Measurements from ENCODE around the gene RASEF.

The RASEF gene

DNA sequence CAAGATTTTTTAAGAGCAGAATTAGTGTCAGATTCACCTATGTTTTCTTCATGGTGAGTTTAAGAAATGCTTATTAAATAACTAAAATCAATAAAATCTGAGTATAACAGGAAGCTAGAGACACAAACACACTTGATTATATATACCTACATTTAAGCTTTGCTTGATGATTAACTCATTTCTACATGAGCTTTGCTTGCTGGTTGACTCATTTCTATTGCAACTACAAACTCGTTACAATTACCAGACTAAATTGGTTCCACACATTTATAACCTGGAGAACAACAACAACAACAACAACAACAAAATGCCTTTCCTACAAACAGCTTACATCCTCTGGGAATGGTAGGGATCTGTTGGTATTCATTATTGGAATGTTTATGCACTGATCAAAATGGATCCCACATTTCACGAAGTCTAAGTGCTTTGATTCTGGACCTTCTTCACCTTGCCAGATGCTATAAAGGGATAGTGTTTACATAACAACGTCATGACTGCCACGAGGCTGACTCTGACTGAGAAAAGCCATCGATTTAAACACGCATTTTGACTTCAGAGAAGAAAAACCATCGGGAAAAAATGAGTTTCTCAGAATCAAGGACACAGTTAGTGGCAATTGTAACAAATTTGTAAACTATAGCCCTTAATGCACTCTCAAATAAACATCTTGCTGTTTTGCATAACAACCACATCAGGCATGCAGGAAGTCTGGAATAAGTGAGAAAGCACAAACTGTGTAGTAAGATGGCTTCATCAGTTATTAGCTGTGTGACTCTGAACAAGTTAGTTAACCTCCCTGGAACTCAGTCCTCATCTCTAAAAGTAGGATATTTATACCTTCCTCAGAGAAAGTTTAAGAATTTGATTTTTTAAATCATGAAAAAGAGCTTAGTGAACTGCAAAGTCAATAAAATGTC lies 49.8 kb downstream of the RASEF start:
- no peak for DNase-seq (ENCODE audit: low read depth)

DNA sequence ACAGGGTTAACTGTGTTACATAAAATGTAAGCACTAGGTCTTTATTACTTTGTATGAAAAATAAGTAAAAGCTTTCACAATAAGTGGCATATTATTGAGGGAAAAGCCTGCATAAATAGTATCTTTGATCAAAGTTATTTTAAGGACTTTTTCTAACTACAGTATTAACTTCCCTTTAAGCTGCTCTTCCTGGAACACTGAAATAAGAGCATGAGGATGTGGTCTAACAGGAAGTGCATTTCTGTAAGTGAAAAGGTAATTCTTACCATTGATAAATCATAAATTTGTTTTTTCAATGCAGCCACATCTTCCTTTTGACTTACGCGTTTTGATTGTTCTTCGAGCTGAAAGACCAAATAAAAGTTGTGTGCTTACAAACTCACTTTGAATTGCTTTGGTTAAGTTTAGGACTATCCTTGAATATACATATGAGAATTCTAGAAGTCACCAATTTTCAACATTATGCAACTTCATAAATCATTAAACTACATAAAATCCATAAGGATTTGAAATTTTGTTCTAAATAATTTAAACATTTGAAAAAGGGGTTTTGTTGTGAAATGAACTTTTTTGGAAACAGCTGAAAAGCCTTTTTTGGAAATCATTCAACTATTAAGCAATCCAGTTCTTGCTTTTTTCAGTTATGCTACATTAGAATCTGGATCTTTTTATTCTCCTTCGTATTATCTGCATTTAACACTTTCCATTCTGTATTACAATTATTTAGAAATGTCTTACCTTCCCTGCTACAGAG lies 50.6 kb downstream of the RASEF start:
- no peak for DNase-seq (ENCODE audit: low read depth)

DNA sequence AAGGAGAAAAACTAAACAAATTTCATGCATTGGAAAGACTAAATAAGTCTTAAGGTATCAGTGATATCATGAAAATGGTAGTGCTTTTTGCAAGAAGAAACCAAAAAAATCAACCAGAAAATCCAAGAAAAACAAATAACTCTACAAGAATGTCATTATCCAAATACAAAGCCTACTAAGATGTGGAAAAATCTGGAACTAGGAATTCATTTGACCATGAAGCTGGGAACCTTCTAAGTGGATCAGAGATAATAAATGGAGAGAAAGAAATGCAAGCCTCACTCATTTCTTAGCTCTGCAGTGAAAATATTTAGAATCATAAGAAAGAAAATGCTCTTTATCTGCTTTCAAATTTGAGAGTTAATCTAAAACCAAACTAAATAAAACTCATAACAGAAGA lies 51.3 kb downstream of the RASEF start:
- no peak for DNase-seq (ENCODE audit: low read depth)

DNA sequence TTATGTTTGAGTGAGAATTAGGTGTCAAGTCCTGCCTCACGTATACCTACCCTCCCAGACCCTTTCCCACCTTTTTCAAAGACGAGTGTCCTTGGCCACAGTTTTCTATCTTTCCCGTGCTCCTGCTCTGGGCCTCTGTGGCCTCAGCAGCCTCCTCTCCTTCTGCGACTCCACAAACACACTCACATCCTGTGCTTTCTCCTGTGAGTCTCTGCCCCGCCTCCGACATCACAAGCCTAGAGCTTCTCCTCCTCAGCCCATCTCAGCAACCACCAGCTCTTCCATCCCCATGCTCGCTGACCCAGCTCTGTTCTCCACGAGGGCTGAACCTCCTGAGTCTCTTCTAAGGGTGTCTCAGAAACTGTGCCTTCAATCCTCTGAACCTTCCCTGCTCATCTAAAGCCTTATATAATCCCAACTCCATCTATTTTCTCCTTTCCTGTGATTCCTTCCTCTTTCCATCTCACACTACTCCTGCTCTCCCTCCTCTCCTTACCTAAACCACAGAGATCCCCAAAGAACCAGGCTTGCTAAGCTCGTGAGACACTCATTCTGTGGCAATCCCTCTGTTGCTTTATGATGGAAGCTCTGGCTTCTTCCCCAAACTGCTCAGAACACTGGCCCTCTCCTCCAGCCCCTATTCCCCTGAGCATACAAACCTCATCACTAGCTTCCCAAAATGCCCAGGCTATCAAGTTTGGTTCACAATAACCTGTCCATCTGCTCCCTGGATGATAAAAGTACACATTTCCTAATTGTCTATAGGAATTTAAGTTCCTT lies 55.2 kb downstream of the RASEF start:
- DNase-seq (ENCODE audit: low read depth) = no peak

DNA sequence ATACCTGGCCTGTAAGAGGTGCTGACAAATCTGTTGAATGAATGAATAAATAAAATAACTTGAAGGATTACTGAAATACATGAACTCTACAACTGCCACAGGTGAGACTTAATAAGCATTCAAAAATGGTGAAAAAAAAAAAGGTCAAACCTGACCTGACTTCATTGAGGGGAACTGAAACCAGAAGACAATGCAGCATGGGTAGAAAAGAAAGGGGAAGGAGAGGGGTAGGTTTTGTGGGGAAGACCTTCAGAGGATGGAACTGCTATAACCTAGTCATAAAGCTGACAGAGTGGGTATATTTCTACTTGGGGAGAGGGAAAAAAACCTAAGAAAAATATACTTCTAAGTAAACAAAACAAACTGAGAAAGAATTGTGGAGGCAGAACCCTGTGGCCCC lies 56.6 kb downstream of the RASEF start:
- DNase-seq (ENCODE audit: low read depth) = no peak

DNA sequence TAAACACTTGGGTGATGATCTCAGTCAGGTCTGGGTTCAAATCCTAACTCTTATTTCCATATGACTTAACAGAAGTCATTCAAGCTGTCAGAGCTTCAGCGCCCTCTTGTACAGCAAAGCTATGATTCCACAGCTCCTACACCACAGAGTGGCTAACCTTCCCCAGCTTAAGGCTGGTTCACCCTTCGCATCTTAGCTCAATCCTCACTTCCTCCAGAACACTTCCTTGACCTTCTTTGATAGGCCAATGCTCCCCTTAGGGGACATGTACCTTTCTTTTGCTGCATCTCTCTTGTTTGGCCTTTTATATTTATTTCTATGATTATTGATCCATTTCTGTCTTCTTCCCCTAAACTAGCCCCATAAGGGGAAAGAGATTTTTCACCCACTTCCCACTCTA lies 57.0 kb downstream of the RASEF start:
- no peak for DNase-seq (ENCODE audit: low read depth)

DNA sequence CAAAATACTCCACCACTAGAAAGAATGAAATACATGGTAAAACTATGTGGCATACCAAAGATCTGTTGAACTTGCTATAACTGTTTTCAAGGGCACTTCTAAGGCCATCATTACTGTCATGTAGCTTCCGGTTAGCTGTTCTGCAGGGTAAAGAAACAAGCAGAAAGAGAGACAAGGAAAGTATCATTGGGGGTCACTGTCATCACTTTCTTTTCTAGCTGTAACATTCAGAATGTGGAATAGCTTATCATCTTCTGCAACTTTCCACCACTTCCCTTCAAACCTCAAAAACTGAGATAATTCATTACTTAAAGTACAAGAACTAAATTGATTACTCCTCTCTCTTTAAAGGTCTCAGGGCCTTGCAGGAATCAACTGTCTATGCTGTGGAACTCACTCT lies 57.6 kb downstream of the RASEF start:
- no peak for DNase-seq (ENCODE audit: low read depth)

DNA sequence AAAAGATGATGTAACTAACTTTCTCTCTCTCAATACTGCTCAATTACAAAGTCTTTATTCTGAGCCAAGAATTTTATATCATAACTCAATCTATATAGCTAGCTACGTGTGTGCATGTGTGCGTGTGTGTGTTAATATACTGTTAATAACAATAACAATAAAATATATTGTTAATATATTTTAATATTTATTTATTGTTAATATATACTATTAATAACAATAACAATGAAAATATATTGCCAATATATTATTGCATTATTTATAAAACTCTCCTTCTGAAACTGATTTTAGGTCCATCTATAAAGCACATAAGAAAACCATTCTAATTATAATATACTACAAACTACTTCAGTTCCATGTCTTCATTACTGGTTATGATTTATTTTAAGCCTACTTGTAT lies 60.6 kb downstream of the RASEF start:
- DNase-seq (ENCODE audit: low read depth) = no peak

DNA sequence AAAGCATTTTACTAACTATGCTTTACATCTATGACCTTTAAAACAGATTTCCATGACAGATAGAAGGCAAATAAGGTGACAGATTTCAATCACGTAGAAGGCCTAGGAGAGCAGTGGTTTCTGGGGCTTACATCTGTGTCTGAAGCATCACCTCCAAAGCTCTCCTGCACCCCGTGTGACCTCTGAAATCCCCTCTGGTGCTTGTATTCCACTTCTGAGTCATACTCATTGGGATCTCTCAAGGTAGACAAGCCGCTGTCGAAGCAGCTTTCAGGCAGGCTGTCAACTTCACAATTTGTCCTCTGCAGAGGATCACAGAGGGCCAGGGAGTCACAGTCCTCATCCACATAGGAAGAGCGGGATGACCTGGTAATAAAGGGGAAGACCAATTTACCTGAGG lies 62.2 kb downstream of the RASEF start:
- no peak for DNase-seq (ENCODE audit: low read depth)

DNA sequence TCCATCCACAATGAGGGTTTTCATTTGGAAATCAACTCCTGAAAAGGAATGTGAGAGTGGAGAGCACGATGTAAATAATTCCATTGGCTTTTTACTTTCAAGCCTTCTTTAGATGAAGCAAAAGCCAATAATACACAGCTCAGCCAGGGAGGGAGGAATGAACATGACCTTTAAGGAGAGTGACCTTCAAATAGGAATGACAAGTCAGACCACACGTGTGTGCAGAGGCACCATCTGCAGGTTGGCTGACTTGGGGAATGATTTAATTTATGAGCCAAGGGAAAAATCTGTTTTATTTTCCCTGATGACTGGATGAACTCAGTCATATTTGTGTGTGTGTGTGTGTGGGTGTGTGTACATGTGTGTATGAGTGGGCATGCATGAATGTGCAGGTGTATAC lies 64.5 kb downstream of the RASEF start:
- no peak for DNase-seq (ENCODE audit: low read depth)

DNA sequence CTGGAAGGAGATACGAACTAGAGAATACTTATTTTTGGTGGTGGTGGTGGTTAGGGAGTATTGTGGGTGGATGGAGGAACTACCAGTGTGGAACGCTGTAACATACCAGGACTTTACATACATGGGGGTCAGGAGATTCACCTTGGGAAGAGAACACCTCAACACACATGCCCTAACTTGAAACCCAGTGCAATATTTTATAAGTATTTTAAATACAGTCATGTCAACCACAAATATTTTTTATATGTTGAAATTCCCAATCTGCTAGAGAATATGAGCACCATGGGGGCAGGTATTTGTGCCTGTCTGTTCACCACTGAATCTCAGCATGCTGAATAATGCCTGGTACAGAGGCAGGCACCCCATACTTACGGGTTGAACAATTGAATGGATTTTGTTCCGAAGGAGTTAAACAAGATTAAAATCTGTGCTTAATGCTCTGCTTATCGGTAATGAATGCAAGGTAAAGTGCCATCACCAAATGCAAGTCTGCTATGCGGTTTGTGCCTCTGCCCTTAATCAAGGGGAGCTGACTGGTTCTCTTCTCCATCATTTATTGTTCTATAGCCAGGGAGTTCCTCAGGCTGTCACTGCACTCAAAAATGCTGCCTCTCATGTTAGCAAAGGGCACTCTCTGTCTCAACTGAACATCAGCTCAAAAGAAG lies 65.3 kb downstream of the RASEF start:
- DNase-seq (ENCODE audit: low read depth) = no peak

DNA sequence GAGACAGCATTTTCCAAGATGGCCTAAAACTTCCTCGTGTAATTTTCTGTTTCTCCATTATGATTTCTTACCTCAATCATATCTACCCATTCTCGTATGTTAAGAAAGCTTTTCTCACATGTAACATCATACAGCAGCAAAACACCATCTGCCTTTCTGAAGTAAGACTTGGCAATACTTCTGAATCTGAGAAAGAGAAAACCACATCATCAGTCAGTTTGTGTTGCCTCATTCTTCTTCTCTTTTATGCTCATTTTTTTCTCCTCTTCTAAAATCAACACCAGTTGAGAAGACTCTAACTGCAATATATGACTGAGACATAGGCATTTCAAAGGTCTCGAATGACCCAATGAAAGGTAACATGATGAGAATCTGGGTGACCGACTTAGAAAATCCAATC lies 66.0 kb downstream of the RASEF start:
- no peak for DNase-seq (ENCODE audit: low read depth)

DNA sequence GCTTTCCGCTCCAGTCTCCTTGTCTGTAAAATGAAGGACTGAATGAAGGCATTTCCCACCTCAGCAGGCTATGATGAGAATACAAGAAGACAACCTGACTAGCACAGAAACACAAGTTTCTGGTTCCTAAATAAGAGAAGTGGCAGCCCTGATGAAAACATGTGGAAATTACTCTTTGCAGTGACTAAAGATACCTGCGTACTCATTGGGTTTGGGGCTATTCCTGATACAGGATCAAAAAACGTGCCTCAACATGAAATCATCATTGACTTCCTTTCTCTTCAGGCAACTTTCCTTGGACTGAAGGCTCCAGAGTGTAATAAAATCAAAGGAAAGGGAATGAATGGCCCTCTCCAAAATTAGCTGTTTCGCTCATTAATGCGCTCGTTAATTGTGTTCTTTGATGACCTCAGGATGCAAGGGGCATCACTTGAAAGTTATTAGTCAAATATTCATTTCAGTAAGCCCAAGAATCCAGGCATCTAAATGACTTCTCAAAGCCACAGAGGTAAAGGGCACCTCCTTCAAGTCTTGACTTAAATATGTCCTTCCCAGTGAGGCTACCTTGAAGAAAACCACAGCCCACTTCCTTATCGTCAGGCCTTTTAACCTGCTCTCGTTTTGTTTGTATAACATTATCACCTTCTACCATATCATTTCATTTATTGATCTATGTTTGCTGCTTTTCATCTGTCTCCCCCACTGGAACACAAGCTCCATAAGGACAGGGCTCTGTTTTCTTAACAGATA lies 68.9 kb downstream of the RASEF start:
- DNase-seq (ENCODE audit: low read depth) = no peak

DNA sequence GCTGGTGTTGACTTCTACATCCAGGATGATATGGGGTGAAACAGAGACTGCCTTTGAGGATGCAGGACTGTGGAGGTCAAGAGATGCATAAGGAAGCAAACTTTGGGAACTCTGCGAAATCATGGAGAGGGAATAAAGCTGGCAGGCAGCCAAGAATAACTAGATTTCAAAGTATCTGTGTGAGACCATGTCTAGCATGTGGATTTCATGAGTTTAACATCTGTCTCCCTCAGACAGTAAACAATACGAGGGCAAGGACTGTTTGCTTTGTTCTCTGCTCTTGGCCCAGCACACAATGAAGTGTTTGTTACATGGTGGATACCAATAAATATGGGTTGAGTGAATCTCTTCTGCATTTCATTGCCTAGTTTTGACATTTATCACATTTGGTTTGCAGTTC lies 71.3 kb downstream of the RASEF start:
- DNase-seq (ENCODE audit: low read depth) = no peak

DNA sequence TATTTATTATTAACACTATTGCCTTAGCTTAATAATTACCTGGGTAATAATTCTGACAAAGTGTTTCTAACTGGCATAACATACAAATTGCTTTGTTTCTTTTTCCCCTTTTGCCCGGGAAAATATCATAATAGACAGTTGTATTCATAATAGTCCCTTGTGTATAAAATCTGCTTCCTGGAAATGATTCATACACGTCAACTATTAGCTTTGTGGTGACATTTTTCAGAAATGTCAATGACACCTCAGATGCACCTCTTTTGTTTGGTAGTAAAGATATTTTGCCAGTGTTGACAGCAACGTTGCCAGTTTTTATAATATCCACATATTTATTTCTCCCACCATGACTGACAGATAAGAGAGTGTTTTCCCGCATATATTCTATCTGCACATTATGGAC lies 73.0 kb downstream of the RASEF start:
- no peak for DNase-seq (ENCODE audit: low read depth)

DNA sequence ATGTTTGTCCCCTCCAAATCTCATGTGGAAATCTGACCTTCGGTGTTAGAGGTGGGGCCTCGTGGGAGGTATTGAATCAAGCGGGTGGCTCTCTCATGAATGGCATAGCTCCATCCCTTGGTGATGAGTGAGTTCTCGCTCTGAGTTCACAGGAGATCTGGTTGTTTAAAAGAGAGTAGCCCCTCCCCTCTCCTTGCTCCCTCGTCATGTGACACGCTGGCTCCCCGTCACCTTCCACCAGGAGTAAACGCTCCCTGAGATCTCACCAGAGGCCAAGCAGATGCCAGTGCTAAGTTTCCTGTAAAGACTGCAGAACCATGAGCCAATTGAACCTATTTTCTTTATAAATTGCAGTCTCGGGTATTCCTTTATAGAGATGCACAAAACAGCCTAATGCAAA lies 74.5 kb downstream of the RASEF start:
- no peak for DNase-seq (ENCODE audit: low read depth)

DNA sequence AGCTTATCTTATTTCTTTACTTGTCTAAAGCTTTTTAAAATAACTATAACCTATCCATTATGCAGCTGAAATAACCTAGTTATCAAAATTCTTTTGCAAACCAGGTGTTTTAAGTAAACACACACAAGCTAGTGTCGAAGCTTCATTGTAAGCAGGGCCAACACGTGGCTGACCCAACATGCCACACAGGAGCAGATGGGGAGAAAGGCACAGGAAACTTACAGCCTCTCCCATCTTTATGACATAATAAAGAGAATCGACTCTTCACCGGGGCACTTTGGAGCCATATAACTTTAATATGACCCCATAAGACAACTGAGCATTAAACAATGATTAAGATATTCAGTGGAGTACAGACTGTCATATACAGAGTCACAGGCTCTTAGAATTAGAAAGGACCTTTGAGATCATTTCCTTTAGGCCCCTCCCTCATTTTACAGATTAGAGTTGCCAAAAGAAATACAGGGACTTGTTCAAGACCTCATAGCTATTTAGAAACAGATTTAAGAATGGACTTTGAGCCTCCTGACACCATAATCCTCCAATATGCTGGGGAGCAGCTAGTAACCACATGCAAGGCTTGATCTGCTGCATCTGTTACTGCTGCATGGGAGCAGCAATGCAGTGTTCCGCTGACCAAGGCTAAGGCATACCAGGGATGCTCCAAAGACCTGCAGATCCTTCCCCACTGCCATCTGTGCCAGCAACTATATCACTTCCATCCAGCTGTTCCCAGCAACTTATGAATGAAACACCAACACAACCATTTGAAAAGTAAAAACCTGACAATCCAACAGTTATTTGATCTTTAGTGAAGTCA lies 75.4 kb downstream of the RASEF start:
- DNase-seq (ENCODE audit: low read depth) = no peak

DNA sequence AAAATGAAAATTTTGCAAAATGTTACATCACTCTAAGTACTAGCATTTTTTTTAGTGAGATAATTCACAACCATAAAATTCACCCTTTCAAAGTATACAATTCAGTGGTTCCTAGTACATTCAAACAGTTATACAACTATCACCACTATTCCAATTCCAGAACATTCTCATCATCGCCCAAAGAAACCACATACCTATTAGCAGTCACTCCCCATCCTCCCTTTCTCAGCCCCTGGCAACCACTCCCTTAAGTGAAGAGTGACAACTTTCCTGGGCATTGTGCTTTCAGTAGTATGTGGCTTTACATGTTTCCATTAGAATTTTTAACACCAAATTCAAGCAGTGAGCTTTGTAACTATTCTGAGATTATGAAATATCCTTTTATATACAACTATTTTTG lies 81.4 kb downstream of the RASEF start:
- DNase-seq (ENCODE audit: low read depth) = no peak

DNA sequence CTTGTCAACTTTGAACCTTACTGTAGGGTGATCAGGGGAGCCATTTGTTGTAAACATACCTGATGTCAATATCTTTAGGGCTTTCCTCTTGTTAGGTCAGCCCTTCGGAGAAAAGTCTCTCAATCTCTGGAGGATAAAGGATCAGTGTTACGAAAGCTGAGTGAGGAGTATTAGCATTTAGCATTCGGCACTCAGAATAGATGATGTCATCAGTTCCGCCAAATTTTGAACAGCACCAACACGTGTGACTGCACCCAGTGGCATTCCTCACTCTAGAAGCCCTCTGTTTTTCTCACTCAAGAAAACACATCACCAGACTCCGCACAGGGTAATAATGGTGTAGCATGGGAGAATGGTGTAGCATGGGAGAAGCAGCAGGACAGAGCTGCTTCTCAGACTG lies 87.8 kb downstream of the RASEF start:
- no peak for DNase-seq (ENCODE audit: low read depth)

DNA sequence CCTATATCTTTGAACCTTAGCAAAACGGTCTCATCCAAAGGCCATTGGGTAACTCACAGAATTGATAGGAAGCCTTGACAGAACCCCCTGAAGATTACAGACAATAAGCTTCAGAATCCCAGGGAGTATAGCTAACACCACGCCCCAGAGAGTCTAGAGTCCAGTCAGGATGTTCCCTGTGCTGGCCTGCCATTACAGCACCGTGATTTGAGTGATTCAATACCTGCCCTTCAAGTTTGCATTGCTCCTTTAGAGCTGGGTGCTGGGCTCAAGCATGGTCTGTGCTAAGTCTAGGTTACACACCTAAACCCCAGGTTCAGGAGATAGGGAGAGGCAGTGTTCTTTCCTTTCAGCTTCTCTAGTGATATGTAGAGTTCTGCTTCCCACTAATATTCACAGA lies 90.5 kb downstream of the RASEF start:
- DNase-seq (ENCODE audit: low read depth) = no peak

DNA sequence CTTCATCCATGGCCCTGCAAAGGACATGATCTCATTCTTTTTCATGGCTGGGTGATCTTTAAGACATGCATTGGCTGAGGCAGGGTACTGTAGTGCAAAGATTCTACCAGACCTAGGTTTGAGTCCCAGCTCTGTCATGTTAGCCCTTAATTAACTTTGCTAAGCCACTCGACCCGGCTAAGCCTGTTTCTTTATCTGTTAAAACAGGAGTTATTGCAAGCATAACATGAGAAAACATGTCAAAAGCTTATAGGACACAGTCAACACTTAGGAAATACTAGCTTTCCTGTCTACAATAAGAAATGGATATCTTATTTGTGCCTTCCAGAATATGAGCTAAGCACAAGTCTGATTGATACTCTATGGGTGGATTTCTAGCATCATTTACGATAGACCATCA lies 92.6 kb downstream of the RASEF start:
- no peak for DNase-seq (ENCODE audit: low read depth)

Measured in activated T-helper 1 cell treated with Interleukin-2 at 50 U/mL for 16 hours (primary cell).